HG02970 (cell line): ENCODE data around the gene IARS2.
"Not testable (repeated sequence)": the region's sequence is repeated elsewhere in the genome, so short reads cannot be mapped to it uniquely, and the experiment has no call there.

Source experiments
- ATAC-seq: cut with Tn5 transposase; IDR thresholded peaks from one replicate; pipeline ENCODE4 v1.9.1; 2021; ENCODE audit warnings: mild to moderate bottlenecking, moderate library complexity, moderate number of reproducible peaks; ENCODE audit not compliant: unreplicated experiment, low FRiP score

IARS2 gene

DNA sequence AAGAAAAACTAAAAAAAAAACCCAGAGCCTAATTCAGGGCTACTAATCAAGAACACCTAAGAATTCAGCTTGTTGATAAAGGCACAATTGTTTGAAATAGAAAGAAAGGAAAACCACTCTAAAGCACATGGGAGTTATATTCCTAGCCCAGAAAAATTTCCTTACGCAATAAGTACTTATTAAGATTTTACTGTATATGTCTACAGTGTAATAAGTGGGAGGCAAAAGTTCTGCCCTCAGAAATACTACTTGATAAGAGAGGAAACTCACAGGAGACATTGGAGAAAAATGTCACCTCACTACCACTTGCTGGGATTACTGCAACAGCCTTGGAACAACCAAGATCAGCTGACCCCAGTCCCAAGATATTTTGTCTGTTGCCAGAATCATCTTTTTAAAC is 66.1 kb downstream of the IARS2 start:
- no peak for ATAC-seq

DNA sequence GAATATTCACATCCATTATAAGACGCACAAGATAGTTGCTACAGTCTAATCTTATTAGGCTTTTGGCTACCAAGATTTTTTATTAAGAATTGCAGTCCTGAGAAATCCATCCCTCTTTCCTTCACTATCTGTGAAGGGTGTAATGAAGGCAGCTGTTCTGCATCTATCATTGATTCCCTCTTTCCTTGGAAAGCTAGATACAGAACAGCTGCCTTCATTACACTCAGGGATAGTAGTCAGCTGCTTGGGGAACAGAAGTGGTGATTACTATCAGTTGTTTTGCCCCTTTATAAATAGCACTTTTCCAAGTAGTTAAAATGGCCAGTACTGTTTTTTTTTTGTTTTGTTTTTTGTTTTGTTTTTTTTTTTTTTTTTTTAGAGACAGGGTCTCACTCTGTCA is 70.2 kb downstream of the IARS2 start:
- no peak for ATAC-seq

DNA sequence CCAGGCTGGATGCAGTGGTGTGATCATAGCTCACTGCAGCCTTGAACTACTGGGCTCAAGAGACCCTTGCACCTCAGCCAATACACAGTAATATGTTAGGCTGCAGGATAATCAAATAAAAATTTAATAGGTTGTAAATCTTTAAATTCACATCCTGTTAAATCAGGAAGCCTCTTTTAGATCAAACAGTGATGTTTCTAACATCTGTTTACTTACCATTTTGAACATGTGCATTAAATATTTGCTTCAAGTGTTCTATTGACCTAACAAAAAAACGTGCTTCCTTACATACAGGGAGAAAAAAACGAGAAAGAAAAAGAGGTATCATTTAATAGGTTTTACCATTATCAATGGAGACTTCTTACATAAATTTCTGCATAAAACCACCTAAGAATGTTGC is 70.6 kb downstream of the IARS2 start:
- no peak for ATAC-seq

DNA sequence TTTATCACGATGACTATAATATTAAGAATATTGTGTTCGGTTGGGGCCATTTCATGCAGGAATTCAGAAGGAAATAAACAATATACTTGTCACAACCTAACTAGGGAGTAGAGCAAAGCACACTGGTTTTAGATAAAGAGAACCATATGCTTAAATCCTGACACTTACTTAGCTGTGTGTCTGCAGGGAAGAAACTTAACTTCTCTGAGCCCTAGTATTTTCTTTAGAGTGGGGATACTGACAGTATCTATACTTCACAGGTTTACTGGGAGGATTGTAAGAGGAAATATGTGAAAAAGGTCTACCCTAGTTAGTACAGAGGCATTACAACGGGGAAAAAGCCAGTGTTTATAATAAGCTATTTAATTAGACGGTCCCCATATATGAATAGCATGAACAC is 72.9 kb downstream of the IARS2 start:
- no peak for ATAC-seq

DNA sequence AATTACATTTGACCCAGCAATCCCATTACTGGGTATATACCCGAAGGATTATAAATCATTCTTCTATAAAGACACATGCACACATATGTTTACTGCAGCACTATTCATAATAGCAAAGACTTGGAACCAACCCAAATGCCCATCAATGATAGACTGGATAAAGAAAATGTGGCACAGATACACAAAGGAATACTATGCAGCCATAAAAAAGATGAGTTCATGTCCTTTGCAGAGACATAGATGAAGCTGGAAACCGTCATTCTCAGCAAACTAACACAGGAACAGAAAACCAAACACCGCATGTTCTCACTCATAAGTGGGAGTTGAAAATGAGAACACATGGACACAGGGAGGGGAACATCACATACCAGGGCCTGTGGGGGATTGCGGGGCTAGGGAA is 76.0 kb downstream of the IARS2 start:
- ATAC-seq = not testable (repeated sequence)

DNA sequence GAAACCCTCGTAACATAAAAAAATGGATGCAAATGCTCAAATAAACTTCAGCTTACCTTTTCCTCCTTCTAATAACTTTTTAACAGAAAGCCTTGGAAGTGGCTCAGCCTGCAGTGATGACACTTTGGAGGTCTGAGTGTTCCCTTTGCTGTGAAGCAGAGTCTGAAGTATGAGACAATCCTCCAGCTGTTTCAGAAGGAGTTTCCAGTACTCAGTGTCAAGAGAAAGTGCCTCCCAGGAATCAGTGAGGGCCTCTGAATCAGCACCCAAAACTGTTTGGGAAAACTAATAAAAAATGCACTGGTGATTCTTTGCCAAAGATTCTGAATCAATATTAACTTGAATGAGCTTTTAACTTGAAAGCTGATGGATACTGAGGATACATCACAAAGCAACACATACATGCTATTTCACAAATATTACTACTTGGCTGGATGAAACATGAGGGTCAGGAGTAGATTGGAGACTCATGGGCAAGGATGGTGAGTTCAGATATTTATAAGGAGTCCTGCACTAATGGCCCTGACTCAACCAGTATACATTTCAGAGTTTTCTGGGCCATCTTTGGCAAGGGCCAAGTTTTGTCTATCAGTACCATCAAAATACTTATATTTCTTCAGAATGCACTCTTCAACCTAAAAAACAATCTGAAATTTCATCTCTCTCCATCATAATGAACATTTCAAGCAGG is 77.0 kb downstream of the IARS2 start:
- ATAC-seq = no peak

DNA sequence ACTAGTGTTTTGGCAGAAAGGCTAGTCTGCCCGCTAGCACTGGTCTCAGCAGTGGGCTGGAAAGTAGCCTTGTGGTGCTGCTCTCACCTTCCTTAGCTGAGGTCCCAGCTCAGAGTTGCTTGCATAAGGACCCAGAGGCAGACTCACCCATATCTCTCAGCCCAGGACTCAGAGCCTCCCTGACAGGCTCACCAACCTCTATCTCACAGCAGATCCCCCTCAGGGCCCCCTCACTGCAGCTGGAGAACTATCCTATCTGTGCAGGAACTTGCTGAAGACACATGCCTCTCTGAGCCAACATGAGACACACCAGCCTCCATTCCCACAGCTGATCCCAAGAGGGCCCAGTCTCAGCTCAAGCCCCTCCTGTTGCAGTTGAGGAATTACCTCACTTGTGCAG is 82.6 kb downstream of the IARS2 start:
- no peak for ATAC-seq

DNA sequence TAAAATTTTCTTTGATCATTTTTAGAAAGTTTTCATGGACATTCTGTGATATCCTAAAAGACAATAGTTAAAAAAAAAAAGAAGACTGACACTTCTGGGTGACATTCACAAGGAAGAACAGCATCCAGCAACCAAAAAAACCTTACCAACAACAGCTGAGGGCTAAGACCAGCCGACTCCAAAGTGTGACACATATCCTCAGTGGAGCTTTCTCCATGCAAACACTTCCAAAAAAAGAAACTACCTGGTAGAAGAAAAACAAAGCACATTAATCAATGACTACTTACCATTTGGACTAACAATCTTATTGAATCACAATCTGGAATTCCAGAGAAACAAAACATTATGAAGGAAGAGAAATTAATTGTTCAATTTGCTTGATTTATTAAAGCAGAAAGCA is 88.2 kb downstream of the IARS2 start:
- ATAC-seq = no peak

DNA sequence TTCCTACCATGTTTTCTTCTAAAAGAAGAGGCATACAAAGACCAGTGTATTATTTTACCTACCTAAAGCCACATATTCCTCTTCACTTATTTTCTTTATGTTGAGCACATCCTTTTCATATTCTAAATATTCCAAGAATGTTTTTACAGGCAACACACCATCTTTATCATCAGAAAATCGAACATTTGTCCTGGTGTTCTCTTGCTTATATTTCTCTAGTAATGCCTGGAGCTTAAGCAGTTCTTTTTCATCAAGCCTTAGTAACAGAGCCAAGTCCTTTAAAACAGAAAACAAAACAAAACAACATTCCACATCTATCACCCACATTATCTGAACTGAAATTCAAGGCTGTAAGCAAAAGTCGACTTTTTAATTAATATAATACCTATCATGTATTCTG is 88.7 kb downstream of the IARS2 start:
- ATAC-seq = no peak

DNA sequence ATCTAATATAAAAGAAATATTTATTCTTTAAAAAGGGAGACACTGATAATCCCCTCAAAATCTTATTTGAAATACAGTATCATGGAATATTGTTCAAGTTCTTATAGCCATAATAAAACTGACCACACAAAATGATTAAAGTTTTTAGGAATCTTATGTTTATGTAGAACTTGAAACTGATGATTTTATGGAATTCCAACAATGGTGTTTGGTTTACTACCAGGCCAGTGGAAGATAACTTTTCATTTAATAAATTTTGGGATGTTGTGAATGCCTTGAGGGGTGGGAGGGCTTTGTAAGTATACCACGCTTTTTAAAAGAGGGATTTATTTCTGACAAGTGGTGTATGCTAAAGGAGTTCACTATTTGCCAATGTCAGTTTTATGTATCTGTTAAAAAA is 90.6 kb downstream of the IARS2 start:
- ATAC-seq = no peak

DNA sequence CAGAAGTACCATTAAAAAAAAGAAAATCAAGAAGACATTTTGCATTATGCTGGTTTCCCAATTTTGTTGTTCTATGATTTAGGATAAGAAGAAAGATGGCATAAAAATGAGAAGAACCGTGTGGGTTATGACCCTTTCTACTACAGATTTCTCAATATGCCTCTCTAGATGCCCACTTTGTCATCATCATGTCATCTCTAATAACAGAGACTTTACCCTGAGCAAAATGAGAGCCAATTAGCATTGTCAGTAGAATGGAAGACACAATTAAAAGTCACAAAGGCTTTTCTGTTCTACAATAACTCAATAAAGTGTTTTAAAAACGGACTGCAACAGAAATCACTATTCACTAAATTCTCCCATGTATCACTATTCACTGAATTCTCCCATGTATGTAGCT is 92.8 kb downstream of the IARS2 start:
- no peak for ATAC-seq

DNA sequence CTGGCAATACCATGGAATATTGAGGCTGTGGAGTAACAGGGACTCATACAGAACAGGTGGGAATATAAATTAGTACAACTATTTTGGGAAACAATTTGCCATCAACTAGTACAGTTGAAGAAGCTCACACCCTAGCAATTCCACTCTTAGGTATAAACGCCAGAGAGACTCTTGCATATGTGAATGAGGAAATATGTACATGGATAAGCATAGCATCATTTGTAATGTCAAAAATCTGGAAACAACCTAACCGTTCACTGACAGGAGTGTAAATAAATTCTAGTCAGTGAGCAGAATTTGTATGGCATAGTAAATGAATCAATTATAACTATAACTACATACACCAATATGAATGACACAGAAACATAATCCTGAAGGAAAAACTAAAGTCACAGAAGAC is 94.6 kb downstream of the IARS2 start:
- ATAC-seq = no peak

DNA sequence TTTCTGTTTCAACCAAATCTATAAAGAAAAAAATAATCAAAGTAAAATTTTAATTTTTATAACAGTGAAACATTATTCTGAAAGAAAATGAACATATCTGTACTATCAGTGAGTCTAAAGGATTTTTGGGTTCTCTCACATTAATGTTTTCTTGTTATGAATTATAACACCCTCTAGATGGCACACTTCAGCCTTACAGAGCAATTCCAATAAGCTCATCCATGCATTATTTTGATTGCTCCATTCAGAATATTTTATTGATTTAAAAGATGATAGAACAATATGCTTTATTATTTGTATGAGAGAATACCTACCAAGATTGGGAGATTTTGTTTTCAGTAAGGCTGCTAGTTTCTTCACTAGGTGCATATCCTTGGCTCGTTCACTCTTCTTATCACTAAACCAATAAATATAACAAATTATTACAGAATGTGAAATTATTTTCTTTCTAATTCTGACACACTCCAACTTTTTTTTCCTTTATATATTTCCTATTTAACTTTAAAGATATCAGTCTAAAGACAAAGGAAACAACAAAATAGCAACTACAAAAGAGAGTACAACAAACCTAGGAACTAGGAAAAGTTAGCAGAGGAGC is 95.9 kb downstream of the IARS2 start:
- ATAC-seq = no peak

DNA sequence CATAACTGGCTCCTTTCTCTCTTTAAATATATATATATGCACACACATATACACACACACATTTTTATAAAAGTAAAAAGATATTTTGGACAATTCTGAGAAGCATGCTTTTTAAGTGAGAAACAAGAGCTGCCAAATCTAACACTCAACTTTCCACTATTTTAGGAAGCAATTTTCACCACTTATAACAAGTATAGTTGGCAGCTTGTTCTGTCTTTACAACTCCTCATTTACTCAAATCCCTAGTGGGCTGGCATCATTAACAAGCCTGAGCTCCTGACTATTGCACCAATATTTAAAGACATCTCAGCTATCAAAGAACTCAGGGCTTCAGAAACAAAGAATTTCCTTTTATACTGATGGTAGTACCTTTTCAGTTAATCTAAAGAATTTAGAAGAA is 101.8 kb downstream of the IARS2 start:
- ATAC-seq = no peak
